HepG2 (cell line): ENCODE results near the gene SRF.

ENCODE experiments used
- ATF7 ChIP-seq, 2 experiments: fragments of 450-650 bp in 1 of 2; sonication (generic) in 1 of 2; formaldehyde crosslinking in 1 of 2; IDR thresholded peaks; 2 replicates each; pipeline versions ENCODE4 v1.4.0 to v1.6.1; 2016 to 2020; ENCODE audit warnings: antibody characterized with exemption in 1 of 2, mild to moderate bottlenecking in 1 of 2, missing genetic modification reagents in 1 of 2
- ATM ChIP-seq: fragments of 450-650 bp; IDR thresholded peaks from 2 replicates; pipeline ENCODE4 v1.7.1; 2017; ENCODE audit warnings: mild to moderate bottlenecking, borderline replicate concordance
- CCAR2 ChIP-seq: fragments of 200-400 bp; formaldehyde crosslinking; optimal IDR thresholded peaks from 2 replicates; pipeline ENCODE3; 2018; ENCODE audit warnings: low read depth, mild to moderate bottlenecking, low read length, moderate library complexity
- KLF16 ChIP-seq, 2 experiments: sonication (generic) in 1 of 2; formaldehyde crosslinking in 1 of 2; IDR thresholded peaks; 2 replicates each; pipeline versions ENCODE4 v1.6.1 to v1.8.0; 2016 to 2023; ENCODE audit warnings: missing genetic modification reagents in 2 of 2, missing compliant biosample characterization in 1 of 2
- POLR2A ChIP-seq, 2 experiments: IDR thresholded peaks; 2 replicates each; pipeline ENCODE4 v1.6.1; 2011; ENCODE audit warnings: low read depth in 2 of 2, low read length in 2 of 2, mild to moderate bottlenecking in 1 of 2, moderate library complexity in 1 of 2; ENCODE audit not compliant: insufficient read depth in 1 of 2
- SMAD1 ChIP-seq: sonication (generic); formaldehyde crosslinking; IDR thresholded peaks from 2 replicates; pipeline ENCODE4 v1.4.0; 2020; ENCODE audit warnings: missing genetic modification reagents, low read depth, mild to moderate bottlenecking, borderline replicate concordance
- TEAD3 ChIP-seq: optimal IDR thresholded peaks from 2 replicates; pipeline ENCODE3; 2016; ENCODE audit warnings: borderline replicate concordance
- TF ChIP-seq, protein P1 (sequence below): sonication (generic); formaldehyde crosslinking; IDR thresholded peaks from 2 replicates; pipeline ENCODE4 v1.5.0; 2020; ENCODE audit warnings: mild to moderate bottlenecking, missing genetic modification reagents, moderate library complexity
- TF ChIP-seq, protein P2 (sequence below): sonication (generic); formaldehyde crosslinking; IDR thresholded peaks from 2 replicates; pipeline ENCODE4 v1.4.0; 2020; ENCODE audit warnings: missing genetic modification reagents, borderline replicate concordance

DNA sequence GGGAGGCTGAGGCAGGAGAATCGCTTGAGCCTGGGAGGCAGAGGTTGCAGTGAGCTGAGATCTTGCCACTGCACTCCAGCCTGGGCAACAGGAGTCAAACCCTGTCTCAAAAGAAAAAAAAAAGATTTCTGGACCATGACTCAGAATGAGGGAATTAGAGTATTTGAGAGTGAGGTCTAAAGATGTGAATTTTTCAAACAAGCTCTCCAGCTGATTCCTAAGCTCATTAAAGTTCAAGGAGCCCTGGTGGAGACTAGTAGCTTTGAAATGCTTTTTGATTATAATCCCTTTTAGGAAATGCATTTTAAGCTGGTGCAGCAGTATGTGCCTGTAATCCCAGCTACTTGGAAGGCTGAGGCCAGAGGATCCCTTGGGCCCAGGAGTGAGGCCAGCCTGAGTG, 21.8 kb upstream of the SRF start:
- no peak for TF ChIP-seq ATF7 (IDR thresholded peaks at IDR 0.05)
- no peak for TF ChIP-seq ATF7 (CRISPR knock-in tag; IDR thresholded peaks at IDR 0.05)
- no peak for TF ChIP-seq POLR2A (IDR thresholded peaks at IDR 0.05; ENCODE audit: insufficient read depth in 1 of 2, low read depth in 2 of 2, low read length in 2 of 2)
- no peak for TF ChIP-seq ATM
- TF ChIP-seq TEAD3 (CRISPR knock-in tag): no peak
- TF ChIP-seq, protein P1, sequence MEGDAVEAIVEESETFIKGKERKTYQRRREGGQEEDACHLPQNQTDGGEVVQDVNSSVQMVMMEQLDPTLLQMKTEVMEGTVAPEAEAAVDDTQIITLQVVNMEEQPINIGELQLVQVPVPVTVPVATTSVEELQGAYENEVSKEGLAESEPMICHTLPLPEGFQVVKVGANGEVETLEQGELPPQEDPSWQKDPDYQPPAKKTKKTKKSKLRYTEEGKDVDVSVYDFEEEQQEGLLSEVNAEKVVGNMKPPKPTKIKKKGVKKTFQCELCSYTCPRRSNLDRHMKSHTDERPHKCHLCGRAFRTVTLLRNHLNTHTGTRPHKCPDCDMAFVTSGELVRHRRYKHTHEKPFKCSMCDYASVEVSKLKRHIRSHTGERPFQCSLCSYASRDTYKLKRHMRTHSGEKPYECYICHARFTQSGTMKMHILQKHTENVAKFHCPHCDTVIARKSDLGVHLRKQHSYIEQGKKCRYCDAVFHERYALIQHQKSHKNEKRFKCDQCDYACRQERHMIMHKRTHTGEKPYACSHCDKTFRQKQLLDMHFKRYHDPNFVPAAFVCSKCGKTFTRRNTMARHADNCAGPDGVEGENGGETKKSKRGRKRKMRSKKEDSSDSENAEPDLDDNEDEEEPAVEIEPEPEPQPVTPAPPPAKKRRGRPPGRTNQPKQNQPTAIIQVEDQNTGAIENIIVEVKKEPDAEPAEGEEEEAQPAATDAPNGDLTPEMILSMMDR (CRISPR knock-in tag): no peak
- TF ChIP-seq, protein P2, sequence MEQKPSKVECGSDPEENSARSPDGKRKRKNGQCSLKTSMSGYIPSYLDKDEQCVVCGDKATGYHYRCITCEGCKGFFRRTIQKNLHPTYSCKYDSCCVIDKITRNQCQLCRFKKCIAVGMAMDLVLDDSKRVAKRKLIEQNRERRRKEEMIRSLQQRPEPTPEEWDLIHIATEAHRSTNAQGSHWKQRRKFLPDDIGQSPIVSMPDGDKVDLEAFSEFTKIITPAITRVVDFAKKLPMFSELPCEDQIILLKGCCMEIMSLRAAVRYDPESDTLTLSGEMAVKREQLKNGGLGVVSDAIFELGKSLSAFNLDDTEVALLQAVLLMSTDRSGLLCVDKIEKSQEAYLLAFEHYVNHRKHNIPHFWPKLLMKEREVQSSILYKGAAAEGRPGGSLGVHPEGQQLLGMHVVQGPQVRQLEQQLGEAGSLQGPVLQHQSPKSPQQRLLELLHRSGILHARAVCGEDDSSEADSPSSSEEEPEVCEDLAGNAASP (CRISPR knock-in tag): no peak
- no peak for TF ChIP-seq KLF16 (CRISPR knock-in tag; IDR thresholded peaks at IDR 0.05)
- TF ChIP-seq CCAR2: no peak
- TF ChIP-seq SMAD1: no peak
